Astrocyte of the spinal cord (primary cell): ENCODE measurements around the gene IL17RB.

Experiments
- DNase-seq: peaks from one replicate; pipeline ENCODE4 v3.0.0; 2011; ENCODE audit warnings: low read depth, low spot score
- H3K4me3 ChIP-seq: 2 replicates; pipeline ENCODE4 v1.5.1; 2011; ENCODE audit warnings: low read depth, mild to moderate bottlenecking, low read length, moderate library complexity
- in situ Hi-C: cut with HindIII; loops from 2 replicates; pipeline ENCODE4 v1.10.0; 2017; ENCODE audit warnings: low sequenced_read_pairs
- TF ChIP-seq, protein P1 (sequence below): IDR thresholded peaks from 2 replicates; pipeline ENCODE4 v1.5.1; 2012; ENCODE audit warnings: low read depth, mild to moderate bottlenecking, low read length, inconsistent platforms

The IL17RB gene

GRCh38 chr3:53829605-53830004, 16.8 kb upstream of the IL17RB start:
- no peak for DNase-seq
- H3K4me3 ChIP-seq, result no peak overlapping the region
- TF ChIP-seq, protein P1, sequence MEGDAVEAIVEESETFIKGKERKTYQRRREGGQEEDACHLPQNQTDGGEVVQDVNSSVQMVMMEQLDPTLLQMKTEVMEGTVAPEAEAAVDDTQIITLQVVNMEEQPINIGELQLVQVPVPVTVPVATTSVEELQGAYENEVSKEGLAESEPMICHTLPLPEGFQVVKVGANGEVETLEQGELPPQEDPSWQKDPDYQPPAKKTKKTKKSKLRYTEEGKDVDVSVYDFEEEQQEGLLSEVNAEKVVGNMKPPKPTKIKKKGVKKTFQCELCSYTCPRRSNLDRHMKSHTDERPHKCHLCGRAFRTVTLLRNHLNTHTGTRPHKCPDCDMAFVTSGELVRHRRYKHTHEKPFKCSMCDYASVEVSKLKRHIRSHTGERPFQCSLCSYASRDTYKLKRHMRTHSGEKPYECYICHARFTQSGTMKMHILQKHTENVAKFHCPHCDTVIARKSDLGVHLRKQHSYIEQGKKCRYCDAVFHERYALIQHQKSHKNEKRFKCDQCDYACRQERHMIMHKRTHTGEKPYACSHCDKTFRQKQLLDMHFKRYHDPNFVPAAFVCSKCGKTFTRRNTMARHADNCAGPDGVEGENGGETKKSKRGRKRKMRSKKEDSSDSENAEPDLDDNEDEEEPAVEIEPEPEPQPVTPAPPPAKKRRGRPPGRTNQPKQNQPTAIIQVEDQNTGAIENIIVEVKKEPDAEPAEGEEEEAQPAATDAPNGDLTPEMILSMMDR, result no peak
- in situ Hi-C loops, result no loop called here

GRCh38 chr3:53830944-53831343, 15.4 kb upstream of the IL17RB start:
- H3K4me3 ChIP-seq, result no peak overlapping the region
- TF ChIP-seq, protein P1, result no peak
- in situ Hi-C loops, result no loop called here
- DNase-seq, result no peak

DNA sequence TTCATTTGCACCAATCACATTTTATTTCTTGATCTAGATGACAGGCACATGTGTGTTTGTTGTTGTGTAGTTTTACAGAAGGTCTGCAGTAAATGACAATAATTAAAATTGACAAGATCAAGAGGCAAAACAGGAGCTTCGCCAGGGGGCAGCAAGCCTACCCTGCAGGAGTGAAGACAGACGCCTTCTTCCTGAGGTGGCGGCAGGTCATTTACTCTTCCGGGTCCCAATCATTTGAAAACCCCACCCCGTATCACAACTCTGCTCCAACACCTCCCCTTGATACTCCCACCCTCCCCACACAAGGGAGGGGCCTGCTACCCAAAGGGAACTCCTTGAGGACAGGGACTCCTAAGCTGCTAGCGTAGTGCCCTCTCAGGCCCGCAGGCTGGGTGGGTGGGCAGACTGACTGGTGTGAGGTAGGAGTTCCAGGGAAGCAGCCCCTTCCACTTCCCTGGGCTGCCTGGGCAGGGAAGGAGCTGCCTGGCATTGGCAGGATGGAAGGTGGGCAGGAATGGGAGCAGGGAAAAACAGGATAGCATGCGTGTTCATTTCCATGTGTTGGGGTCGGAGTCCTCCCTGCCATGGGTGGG, 13.2 kb upstream of the IL17RB start:
- TF ChIP-seq, protein P1, result no peak
- no peak overlapping the region for H3K4me3 ChIP-seq
- in situ Hi-C loops, result no loop called here
- no peak for DNase-seq

- TF ChIP-seq, protein P1, result no peak
- DNase-seq, result no peak
- H3K4me3 ChIP-seq, result no peak overlapping the region
- in situ Hi-C loops, result no loop called here
These were observed 12.7 kb upstream of the IL17RB start for GRCh38 chr3:53833700-53834099.

GRCh38 chr3:53834429-53835095, 11.8 kb upstream of the IL17RB start:
- in situ Hi-C loops, result no loop called here
- TF ChIP-seq, protein P1, result no peak

GRCh38 chr3:53835257-53835656, 11.1 kb upstream of the IL17RB start:
- H3K4me3 ChIP-seq, result no peak overlapping the region
- no peak for DNase-seq
- TF ChIP-seq, protein P1, result no peak
- in situ Hi-C loops, result no loop called here

More at GRCh38 chr3:53834429-53835095, 11.8 kb upstream of the IL17RB start:
- H3K4me3 ChIP-seq, result no peak overlapping the region
- no peak for DNase-seq
